GM12865 (cell line): Measurements from ENCODE around the gene KIAA0513.

ENCODE experiments used
- DNase-seq: peaks from one replicate; pipeline ENCODE4 v3.0.0; 2010; ENCODE audit warnings: low read depth
- H3K4me3 ChIP-seq: 2 replicates; pipeline ENCODE4 v1.5.1; 2011; ENCODE audit warnings: mild to moderate bottlenecking, low read depth, low read length, control low read depth
- CTCF ChIP-seq: IDR thresholded peaks from 2 replicates; pipeline ENCODE4 v1.5.1; 2011; ENCODE audit warnings: low read length, control low read depth, low read depth, inconsistent platforms; ENCODE audit not compliant: insufficient read depth; ENCODE audit errors: missing control alignments

Gene KIAA0513

GRCh38 chr16:85128079-85128837 lies 100.7 kb downstream of the KIAA0513 start:
- TF ChIP-seq CTCF, result no peak
- H3K4me3 ChIP-seq, result no peak overlapping the region
- no peak for DNase-seq

- no peak for TF ChIP-seq CTCF
- H3K4me3 ChIP-seq, result no peak overlapping the region
- no peak for DNase-seq
Measured at GRCh38 chr16:85129876-85130704, 102.5 kb downstream of the KIAA0513 start.

GRCh38 chr16:85130705-85131028 lies 103.1 kb downstream of the KIAA0513 start:
- DNase-seq, result no peak

GRCh38 chr16:85132456-85133289 lies 105.1 kb downstream of the KIAA0513 start:
- TF ChIP-seq CTCF, result no peak
- no peak for DNase-seq
- H3K4me3 ChIP-seq, result no peak overlapping the region

More at GRCh38 chr16:85130705-85131028, 103.1 kb downstream of the KIAA0513 start:
- no peak for TF ChIP-seq CTCF
- H3K4me3 ChIP-seq, result no peak overlapping the region

GRCh38 chr16:85133290-85133599 lies 105.7 kb downstream of the KIAA0513 start:
- no peak overlapping the region for H3K4me3 ChIP-seq
- TF ChIP-seq CTCF, result no peak
- no peak for DNase-seq

- H3K4me3 ChIP-seq, result no peak overlapping the region
- TF ChIP-seq CTCF, result no peak
- no peak for DNase-seq
Measured at GRCh38 chr16:85134076-85134788, 106.6 kb downstream of the KIAA0513 start.
